ENCODE results near the gene EIPR1. TPM values are rescaled to one million over a fixed set of nuclear protein-coding genes. Genes with fewer than 3 reads are reported as not detected.

The EIPR1 gene
- total RNA-seq, 2 donors from 2014 or later, result 13.5 TPM

GRCh38 chr2:3326182-3326537 lies 51.5 kb downstream of the EIPR1 start:
- Histone ChIP-seq H3K9me3 (no peaks in the 10 kb centered on the region), H3K4me1 (no peaks in the 10 kb centered on the region), H3K36me3 (replicated peaks in 1 of 2; ENCODE audit: insufficient read depth in 1 of 2, low read depth in 2 of 2) (peaks cover 0 to 2% of the 10 kb centered on the region in 2 donors), H3K27ac (no peak overlapping the region), H3K4me3 (no peak overlapping the region), H3K27me3 (no peaks in the 10 kb centered on the region)
- intact Hi-C loops (cut with DNase I), result no loop called here
- DNase-seq (no peak), ATAC-seq (no peak)
- 90 to 98% methylated on average over 3 to 7 of the region's 7 CpGs for WGBS, 2 donors
- TF ChIP-seq CTCF (IDR thresholded peaks at IDR 0.05) (no peak), POLR2A (IDR thresholded peaks at IDR 0.05) (no peak)

- no peak for ATAC-seq
- TF ChIP-seq CTCF (IDR thresholded peaks at IDR 0.05), result no peak
- TF ChIP-seq POLR2A (IDR thresholded peaks at IDR 0.05), result no peak
- no peak for DNase-seq
- Histone ChIP-seq H3K4me1 (no peaks in the 10 kb centered on the region), H3K9me3 (no peaks in the 10 kb centered on the region), H3K36me3 (replicated peaks in 1 of 2; ENCODE audit: insufficient read depth in 1 of 2, low read depth in 2 of 2) (no peaks in the 10 kb centered on the region), H3K27me3 (no peaks in the 10 kb centered on the region), H3K4me3 (no peak overlapping the region), H3K27ac (no peak overlapping the region)
- WGBS, 2 donors, result 89 to 92% methylated on average over 10 to 11 of the region's 11 CpGs
- intact Hi-C loops (cut with DNase I), result no loop called here
Measured at GRCh38 chr2:3325458-3326181, 52.0 kb downstream of the EIPR1 start.

- Histone ChIP-seq H3K9me3 (no peaks in the 10 kb centered on the region), H3K4me3 (no peak overlapping the region), H3K27me3 (no peaks in the 10 kb centered on the region), H3K27ac (no peak overlapping the region), H3K36me3 (replicated peaks in 1 of 2; ENCODE audit: insufficient read depth in 1 of 2, low read depth in 2 of 2) (no peaks in the 10 kb centered on the region), H3K4me1 (no peaks in the 10 kb centered on the region)
- 93 to 100% methylated on average over 5 to 34 of the region's 34 CpGs for WGBS, 2 donors
- intact Hi-C loops (cut with DNase I), result no loop called here
- ATAC-seq (no peak), DNase-seq (no peak)
- TF ChIP-seq POLR2A (IDR thresholded peaks at IDR 0.05) (no peak), CTCF (IDR thresholded peaks at IDR 0.05) (no peak)
Measured at GRCh38 chr2:3324404-3325281, 53.0 kb downstream of the EIPR1 start.

- 80 to 90% methylated on average over 6 to 9 of the region's 11 CpGs for WGBS, 2 donors
- no peaks in the 10 kb centered on the region for H3K36me3 ChIP-seq (replicated peaks in 1 of 2; ENCODE audit: insufficient read depth in 1 of 2, low read depth in 2 of 2)
- TF ChIP-seq CTCF (IDR thresholded peaks at IDR 0.05) (no peak), POLR2A (IDR thresholded peaks at IDR 0.05) (no peak)
- DNase-seq (no peak), ATAC-seq (no peak)
- no peaks in the 10 kb centered on the region for H3K4me1 ChIP-seq
- H3K4me3 ChIP-seq, result no peak overlapping the region
- intact Hi-C loops (cut with DNase I), result no loop called here
- no peaks in the 10 kb centered on the region for H3K9me3 ChIP-seq
- no peaks in the 10 kb centered on the region for H3K27me3 ChIP-seq
- H3K27ac ChIP-seq, result no peak overlapping the region
Measured at GRCh38 chr2:3324036-3324386, 53.6 kb downstream of the EIPR1 start.
